H54 (cell line): Measurements from ENCODE around the gene ALS2CL.

Source experiments
- DNase-seq: peaks from one replicate; pipeline ENCODE4 v3.0.0; 2011; ENCODE audit warnings: low spot score, mixed read lengths; ENCODE audit not compliant: insufficient read length
- FAIRE-seq: peaks from 3 replicates; lab custom pipeline; 2011; peaks lifted over from hg19 to GRCh38; lab: Jason Lieb, UNC
- POLR2A ChIP-seq: IDR thresholded peaks from 2 replicates; pipeline ENCODE4 v1.6.1; 2011; ENCODE audit warnings: low read depth, mild to moderate bottlenecking, low read length

The ALS2CL gene

GRCh38 chr3:46664188-46664970, 29.1 kb downstream of the ALS2CL start:
- TF ChIP-seq POLR2A, result no peak
- FAIRE-seq (no peak), DNase-seq (peak; percentile 0)

GRCh38 chr3:46663591-46664135, 29.8 kb downstream of the ALS2CL start:
- no peak for FAIRE-seq
- no peak for TF ChIP-seq POLR2A
- peak; percentile 6 for DNase-seq

GRCh38 chr3:46662771-46663551, 30.5 kb downstream of the ALS2CL start:
- no peak for TF ChIP-seq POLR2A
- FAIRE-seq, result no peak
- DNase-seq, result peak; percentile 1

GRCh38 chr3:46661776-46662766, 31.4 kb downstream of the ALS2CL start:
- DNase-seq (no peak), FAIRE-seq (no peak)
- no peak for TF ChIP-seq POLR2A

- TF ChIP-seq POLR2A, result no peak
- FAIRE-seq (no peak), DNase-seq (no peak)
These were observed 32.6 kb downstream of the ALS2CL start for GRCh38 chr3:46660543-46661523.

GRCh38 chr3:46660003-46660402, 33.5 kb downstream of the ALS2CL start:
- FAIRE-seq (no peak), DNase-seq (no peak)
- TF ChIP-seq POLR2A, result no peak

DNA sequence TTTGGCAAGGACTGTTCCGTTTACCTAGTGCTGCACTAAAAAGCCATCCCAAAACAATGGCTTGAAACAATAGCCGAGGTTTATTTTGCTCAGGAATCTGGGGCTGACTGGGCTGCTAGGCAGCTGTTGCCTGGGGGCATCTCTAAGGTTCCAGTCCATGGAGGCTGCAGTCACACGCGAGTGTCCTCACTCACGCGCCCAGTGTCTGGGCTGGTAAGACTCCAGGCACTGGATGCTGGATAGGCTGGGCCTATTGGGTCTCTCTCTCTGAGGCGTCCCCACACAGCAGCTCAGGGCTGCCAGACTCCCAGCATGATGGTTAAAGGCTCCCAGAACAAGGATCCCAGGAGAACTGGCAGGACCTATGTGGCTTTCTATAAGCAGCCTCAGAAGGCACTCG, 34.2 kb downstream of the ALS2CL start:
- TF ChIP-seq POLR2A, result no peak
- FAIRE-seq, result no peak
- no peak for DNase-seq

DNA sequence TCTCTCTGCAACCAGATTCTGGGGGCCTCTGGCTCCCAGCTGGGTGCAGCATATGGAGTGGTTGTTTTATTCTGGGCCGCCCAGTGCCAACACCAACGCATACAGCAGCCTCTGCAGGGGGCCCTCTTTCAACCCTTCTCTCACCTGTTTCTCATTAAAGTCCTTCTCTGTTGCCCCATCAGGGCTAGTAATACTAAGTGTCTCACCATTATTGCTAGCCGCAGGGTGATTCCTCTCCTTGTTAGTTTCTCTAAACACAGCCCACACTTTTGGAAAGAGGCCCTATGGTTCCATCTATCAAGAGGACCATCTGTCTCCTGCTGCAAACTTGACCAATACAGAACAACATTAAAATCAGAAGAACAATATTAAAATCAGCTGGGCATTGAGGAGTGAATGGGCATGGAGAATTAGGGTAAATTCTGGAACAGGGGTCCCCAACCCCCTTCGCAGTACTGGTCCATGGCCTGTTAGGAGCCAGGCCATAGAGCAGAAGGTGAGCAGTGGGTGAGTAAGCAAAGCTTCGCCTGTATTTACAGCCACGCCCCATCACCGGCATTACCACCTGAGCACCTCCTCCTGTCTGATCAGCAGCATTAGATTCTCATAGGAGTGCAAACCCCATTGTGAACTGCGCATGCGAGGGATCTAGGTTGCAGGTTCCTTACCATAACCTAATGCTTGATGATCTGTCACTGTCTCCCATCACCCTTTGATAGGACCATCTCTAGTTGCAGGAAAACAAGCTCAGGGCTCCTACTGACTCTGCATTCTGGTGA, 36.5 kb downstream of the ALS2CL start:
- FAIRE-seq (no peak), DNase-seq (no peak)
- TF ChIP-seq POLR2A, result no peak

DNA sequence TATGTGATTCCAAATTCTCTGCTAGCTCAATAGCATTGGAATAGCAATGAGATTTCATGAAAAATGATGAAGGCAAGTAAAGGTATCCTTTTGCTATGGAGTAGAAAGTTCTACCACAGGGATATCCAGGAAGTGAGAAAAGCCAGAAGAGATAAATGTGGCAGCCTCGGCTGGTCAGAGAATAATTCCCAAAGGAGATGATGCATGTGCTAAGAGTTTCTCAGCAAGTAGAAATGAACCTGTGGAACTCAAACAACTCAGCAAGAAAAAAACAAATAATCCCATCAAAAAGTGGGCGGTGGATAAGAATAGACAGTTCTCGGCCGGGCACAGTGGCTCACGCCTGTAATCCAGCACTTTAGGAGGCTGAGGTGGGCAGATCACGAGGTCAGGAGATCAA, 38.2 kb downstream of the ALS2CL start:
- FAIRE-seq (no peak), DNase-seq (no peak)
- no peak for TF ChIP-seq POLR2A

- no peak for DNase-seq
- FAIRE-seq, result no peak
- TF ChIP-seq POLR2A, result no peak
These were observed 42.4 kb downstream of the ALS2CL start for GRCh38 chr3:46651084-46651483.

GRCh38 chr3:46649436-46649835, 44.0 kb downstream of the ALS2CL start:
- TF ChIP-seq POLR2A, result no peak
- FAIRE-seq (peak; percentile 71), DNase-seq (no peak)
